Activated CD4-positive, alpha-beta T cell treated with anti-CD3 and anti-CD28 coated beads, Interleukin-2, Interleukin-4, amounts not matched to agents 100 ng/mL and 50 ng/mL, durations not matched to agents 16 hours and 8 hours (primary cell): ENCODE results near the gene GJE1.
"Not testable (repeated sequence)": the region's sequence is repeated elsewhere in the genome, so short reads cannot be mapped to it uniquely, and the experiment has no call there.

ENCODE experiments used
- DNase-seq: peaks from one replicate; pipeline ENCODE4 v3.0.0-alpha.2; 2020; ENCODE audit warnings: low spot score

The GJE1 gene, protein sequence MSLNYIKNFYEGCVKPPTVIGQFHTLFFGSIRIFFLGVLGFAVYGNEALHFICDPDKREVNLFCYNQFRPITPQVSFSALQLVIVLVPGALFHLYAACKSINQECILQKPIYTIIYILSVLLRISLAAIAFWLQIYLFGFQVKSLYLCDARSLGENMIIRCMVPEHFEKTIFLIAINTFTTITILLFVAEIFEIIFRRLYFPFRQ

DNA sequence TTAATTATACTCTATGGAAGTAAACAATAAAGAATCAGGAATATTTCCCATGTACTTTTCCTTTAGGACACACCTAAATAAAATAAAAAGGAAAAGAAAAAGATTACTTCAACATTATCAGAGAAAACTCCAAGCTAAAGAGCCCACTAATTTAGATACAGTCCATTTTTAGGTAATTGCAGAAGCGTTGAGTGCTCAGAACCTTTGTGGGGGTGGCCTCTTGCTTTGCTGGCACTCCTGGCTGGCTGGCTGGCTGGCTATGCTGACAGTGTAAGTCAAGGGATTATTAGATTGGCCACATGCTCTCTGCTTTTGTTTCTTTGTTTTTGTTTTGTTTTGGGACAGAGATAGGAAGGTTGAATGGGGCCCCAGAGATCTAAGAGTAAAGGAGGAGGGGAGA lies at the start of gene GJE1:
Gene GJE1, plus strand, starts transcription at position 301 of the 400 bp plus-strand sequence. CDS start 234 bp downstream, outside the sequence.
- no peak for DNase-seq

DNA sequence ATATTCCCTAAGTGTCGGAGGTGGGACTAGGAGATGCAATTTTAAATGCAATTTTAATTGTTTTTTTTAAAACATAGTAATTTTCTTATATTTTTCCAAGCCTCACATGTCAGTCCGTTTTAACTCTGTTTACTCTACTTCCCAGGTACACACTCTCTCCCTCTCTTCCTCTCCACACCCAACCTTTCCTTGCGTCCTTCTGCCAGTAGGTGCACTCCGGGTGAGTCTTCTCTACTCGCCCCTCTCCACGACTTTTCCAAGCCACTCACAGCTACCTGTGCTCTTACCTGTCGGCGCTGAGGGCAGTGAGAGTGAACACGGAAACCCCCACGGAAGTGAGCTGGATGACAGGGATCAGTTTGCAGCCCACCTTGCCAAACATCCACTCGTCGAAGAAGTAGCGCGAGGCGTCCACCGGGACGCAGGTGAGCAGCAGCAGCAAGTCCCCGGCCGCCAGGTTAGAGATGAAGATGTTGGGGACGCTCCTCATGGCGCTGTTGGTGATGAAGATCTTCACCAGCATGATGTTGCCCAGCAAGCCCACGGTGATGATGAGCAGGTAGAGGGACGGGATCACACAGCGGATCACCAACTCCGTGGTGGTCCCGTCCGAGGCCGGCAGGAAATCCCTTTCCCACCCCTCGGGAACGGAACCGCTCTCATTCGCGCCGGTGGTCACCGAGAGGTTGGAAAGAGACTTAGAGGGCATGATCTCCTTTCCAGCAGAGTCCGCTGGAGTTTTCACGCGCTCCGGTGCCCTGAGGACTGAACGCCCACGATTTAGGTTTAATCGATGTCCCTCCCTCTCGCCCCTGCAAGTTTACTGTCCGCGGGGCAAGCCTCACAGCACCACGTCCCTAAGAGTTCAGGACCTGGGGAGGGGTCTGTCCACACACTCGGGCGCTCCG lies 44.5 kb upstream of the GJE1 start:
- no peak for DNase-seq

DNA sequence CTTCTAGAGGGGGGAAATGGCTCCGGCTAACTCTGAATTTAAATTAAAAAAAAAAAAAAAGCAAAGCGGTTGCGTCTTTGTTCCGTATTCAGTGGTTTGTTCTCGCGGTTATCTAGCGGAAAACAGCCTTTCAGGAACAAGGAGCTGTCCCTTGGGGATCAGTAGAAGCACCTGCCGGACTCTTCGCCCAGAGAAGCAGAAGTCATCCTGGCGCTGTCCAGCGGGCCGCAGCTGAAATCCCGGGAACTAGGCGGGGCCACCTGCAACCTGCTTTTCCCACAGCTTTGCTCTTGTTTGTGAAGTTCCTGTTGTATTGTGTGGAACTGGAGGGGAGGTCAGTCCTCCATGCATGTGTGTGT lies 43.9 kb upstream of the GJE1 start:
- no peak for DNase-seq

DNA sequence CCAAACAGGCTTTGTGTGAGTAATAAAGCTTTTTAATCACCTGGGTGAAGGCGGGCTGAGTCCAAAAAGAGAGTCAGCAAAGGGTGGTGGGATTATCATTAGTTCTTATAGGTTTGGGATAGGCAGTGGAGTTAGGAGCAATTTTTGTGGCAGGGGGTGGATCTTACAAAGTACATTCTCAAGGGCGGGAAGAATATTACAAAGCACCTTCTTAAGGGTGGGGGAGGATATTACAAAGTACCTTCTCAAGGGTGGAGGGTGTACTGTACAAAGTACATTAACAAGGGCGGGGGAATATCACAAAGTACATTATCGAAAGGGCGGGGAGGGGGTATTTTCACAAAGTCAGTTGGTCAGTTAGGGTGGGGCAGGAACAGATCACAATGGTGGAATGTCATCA lies 27.9 kb upstream of the GJE1 start:
- not testable (repeated sequence) for DNase-seq

DNA sequence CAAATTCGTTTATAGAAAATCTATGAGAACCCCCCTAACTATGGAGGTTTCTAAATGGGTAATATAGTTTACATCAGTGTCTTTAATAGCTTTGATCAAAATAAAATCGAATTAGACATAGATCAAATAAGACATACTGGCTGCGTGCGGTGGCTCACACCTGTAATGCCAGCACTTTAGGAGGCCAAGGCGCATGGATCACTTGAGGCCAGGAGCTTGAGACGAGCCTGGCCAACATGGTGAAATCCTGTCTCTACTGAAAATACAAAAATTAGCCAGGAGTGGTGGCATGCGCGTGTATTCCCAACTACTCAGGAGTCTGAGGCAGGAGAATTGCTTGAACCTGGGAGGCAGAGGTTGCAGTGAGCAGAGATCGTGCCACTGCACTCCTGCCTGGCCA lies 21.9 kb upstream of the GJE1 start:
- not testable (repeated sequence) for DNase-seq

DNA sequence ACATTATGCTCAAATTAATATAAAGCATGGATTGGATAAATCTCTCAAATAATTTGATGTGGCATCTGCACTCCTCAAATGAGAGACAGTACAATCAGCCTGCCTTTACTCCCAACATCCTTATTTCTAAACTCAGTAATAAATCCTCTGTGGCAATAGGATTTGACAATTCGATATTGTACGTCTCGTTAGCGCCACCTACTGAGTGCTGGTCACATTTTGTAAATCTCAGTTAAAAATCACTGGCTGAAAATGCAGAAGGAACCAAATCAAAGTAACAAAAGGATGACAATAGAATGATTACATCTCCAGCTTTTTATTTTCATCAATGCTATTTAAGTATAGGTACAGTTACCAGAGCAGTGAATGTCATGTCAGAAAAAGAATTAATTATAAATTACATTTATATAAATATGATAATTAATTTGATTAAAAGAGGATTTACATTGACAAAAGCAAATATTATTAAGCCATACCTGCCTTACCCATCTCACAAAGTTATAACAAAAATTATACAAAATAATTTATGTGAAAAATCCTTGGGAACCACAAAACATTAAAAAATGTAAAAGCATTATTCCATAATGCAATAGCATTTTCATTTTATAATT lies 20.2 kb upstream of the GJE1 start:
- peak; percentile 67 for DNase-seq

DNA sequence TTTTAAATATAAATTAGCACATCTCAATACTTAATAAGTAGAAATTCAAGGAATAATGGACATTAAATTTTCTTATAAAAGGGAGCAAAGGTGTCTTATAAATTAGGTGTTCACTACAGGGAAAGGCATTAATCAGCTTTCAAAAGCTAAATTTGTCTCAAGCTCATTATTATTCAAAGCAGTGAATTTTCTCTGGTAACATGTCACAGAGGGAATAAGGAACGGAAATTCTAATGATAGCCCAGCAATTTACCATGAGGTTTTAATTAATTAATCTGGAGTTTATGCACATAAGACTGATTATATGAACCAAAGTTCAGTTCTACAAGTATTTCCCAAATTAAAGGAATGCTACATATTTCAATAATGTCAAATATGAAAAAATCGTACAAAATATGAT lies 15.4 kb upstream of the GJE1 start:
- no peak for DNase-seq

DNA sequence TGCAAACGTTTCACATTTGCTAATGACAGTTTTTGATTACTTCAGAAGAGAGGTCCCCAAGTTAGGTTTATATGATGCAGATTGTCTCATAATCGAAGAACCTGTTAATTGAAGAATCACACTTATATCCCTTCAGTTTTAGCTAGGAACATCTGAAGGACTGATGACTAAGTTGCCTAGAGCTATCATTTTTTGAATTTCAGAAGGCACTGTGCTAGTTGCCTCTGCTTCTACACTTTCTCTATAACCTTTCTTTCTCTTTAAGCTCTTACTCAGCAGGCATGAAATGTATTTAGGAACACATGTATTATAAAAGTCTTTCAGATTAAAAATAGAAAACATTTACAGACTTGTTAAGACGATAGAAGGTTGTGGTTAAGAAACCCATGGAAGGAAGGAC lies 14.4 kb upstream of the GJE1 start:
- no peak for DNase-seq

DNA sequence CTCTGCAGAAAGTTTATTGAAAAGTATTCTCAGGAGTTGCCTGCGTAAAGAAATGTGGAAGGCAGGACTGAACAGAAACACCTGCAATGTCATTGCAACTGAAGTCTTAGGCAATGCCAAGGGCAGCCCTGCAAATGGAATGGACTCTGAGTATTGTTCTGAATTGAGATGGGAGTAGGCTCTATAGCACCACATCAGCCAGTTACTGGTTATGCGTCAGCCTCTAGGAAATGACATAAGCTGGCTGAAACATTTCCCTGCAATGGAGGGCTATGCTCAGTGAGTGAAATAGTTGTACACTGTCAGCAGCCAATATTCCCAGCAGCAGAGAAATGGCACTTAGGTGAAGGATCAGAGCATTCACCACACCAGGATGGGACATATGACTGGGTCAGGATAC lies 13.8 kb upstream of the GJE1 start:
- no peak for DNase-seq

DNA sequence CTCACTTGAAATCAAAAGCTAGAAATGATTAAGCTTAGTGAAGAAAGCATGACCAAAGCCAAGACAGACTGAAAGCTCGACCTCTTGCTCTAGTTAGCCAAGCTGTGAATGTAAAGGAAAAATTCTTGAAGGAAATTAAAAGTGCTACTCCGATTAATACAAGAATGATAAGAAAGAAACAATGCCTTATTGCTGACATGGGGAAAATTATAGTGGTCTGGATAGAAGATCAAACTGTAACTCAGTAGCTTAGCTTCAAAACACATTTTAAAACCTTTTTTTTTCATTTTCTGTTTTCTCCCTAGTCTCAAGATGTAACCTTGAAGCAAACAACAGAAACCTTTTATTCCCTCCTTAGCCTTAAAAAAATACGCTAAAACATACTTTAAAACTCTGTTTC lies 11.4 kb upstream of the GJE1 start:
- DNase-seq, result no peak

DNA sequence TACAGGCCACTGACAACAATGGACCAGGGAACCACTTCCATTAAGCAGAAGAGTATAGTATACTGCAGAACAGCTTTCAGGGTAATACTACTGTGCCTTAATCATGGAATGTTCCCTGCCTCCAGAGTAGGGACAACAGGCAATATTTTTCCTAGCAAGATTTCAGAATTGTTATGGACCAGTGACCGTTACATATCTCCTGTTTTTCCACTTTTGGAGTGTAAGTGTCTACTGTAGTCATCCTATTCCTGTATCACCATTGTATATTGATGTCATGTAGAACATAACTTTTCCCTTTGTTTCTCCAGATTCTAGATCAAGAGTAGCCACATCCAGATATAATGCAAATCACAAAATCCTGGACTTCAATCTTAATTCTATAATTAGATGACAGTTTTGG lies 1.9 kb upstream of the GJE1 start:
- no peak for DNase-seq

DNA sequence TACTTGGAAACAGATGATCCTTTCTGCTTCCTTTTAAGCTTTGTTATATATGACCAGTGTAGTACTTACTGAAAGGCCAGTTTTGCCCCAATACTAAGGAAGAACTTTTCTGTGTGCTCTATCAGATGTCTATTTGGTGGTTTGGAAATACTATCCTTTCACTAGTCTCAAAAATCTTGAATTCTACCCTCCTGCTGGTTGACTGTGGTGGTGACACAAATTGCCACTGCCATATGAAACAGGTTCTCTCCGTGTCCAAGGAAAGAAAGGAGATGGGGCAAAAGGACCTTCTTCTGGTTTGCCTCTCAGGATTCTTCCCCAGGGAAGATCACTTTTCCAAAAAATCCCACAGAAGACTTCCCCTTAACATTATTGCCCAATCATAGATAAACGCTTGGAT lies 6.2 kb downstream of the GJE1 start:
- DNase-seq, result no peak

DNA sequence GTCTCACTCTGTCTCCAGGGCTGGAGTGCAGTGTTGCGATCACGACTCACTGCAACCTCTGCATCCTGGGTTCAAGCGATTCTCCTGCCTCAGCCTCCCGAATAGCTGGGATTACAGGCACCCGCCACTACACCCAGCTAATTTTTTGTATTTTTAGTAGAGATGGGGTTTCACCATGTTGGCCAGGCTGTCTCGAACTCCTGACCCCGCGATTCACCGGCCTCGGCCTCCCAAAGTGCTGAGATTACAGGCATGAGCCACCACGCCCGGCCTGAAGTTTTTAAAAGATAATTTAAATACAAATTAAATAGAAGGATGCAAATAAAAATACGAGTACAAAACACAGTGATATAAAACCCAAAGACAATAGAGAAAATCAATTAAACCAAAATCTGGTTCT lies 8.8 kb downstream of the GJE1 start:
- DNase-seq, result not testable (repeated sequence)

DNA sequence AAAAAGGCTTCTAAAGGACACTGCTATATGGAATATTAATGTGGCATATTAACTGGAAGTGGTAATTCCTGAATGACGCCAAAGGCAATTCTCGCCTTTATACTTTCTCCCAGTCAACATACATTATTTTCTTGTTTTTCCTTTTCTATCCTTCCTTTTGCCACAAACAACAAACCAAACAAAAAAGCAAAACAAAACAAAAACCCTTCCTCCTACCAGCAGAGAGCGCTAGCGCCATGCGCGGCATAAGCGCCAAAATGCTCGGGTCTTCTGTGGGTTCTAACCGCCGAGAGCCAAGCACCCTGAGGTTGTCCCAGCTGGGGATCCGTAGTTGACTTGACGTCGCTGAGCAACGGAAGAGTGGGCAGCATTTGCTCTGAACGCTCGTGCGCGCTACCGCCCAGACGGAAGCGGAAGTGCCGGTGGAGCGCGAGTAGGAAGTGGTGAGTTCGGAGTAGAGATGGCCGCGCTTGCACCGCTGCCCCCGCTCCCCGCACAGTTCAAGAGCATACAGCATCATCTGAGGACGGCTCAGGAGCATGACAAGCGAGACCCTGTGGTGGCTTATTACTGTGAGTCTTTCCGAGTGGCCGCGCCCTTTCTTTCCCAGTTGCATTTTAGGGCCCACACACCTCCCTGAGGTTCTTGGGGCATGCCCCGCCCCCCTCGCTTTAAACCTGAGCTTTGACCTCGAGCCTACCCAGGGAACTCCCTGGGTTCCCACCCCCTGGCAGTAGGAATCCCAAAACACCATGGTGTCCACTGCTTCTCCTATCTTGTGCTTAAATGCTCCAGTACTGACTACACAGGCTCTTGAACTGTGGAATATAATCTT lies 14.3 kb downstream of the GJE1 start, which contains the start of the genes NMBR and VTA1:
Gene NMBR, minus strand, starts transcription at position 295 of the 835 bp plus-strand sequence. CDS start 58,464 bp downstream, outside the sequence.
Gene VTA1, plus strand, starts transcription at position 436 of the 835 bp plus-strand sequence. Its CDS starts 25 bp downstream, at position 461.
- DNase-seq, result peak; percentile 97

DNA sequence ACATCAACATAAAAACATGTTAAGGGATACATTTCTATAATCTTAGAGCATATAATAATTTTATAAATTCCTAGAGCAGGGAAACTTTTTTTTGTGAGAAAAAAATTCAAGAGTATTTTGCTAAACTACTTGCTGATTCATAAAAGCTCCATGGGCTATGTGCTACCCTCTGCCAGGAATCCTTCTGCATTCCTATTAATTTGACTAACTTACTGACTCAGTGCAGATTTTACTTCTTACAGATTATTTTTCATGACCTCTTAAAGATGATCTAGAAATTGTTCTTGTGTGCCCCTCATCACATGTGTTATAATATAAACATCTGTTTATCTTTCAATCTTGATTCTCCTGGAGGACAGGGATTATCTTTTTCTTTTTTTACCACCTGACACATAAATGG lies 20.0 kb downstream of the GJE1 start:
- no peak for DNase-seq

DNA sequence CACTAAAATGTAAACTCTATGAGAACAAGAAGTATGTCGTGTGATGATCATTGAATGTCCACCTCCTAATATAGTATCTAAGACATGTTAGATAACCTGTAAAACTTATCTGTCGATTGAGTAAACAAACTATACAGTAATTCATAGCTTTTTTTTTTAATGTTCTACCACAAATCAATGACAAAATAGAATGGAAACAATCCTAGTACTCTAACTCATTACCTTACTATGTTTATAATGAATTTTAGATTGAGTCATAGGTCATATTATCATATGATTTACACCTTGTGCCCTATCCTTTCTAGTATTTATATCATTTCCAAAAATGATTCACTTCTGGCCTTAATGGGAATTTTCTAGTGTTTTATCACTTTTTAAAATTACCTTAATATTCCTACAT lies 20.5 kb downstream of the GJE1 start:
- no peak for DNase-seq

DNA sequence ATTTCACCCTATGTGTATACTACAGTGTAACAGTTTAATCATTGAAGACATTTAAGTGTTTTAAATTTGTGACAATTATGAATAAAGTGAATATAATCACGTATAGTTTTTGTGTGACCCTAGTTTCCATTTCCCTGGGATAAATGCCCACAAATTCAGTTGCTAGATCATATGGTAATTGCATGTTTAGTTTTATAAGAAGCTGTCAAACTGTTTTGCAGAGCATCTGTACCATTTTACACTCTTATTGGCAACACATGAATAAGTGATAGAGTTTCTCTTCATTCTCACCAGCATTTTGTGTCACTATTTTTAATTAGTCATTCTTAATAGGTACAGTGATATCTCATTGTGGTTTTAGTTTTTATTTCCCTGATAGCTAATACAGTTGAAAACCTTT lies 21.6 kb downstream of the GJE1 start:
- DNase-seq, result no peak

DNA sequence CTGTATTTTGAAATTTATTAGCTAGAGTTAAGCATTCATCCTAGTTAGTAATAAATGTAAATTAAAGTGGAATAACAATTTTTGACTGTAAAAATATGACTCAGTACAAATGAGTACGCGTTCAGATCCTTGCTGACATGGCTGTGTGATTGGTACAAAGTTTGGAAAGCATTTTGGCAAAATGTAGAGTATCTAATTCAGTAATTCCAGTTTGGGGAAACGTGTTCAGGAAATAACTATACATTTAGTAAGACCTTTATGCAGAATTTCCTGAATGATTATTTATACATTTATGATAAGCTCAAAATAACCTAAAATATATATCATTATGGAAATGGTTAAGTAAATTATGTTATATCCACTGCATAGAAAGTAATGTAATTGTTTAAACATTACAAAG lies 22.4 kb downstream of the GJE1 start:
- DNase-seq, result no peak

DNA sequence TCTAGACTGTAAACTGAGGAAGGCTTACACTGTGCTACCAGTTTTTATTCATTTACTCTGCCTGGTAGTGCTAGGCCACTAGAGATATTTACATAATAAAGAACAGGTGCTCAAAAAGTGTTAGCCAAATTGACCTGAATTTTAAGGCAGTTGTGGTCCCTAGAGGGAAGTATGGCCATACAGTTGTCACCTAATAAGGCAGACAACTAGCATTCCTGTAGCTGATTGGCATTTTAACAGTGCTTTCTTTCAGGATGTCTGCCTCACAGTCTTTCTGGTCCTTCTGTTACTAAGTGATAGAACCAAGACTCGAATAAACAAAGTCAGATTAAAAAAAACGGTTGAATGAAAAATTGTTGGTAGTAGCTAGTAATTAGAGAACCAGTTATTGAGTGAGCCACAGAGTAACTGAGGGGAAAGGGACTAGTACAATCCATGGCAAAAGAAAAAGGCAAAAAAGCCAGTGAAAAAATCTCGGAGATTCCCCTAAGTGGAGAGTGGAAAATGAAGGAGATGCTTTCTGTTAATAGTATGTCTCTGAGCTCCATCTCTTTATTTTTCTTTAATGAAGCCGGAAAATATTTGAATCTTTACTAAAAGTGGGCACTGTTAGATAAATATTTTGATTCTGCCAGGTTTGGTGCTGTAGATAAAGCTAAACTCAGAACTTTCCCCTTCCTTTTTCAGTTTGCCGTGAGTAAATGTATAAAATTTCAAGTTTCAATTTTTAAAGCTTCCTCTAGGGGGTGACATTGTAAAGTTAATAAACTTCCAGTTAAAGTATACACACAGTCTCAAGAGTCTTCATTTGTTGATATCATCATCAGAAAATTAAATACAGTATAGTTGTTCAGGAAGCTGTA lies 23.4 kb downstream of the GJE1 start:
- DNase-seq, result peak; percentile 27

DNA sequence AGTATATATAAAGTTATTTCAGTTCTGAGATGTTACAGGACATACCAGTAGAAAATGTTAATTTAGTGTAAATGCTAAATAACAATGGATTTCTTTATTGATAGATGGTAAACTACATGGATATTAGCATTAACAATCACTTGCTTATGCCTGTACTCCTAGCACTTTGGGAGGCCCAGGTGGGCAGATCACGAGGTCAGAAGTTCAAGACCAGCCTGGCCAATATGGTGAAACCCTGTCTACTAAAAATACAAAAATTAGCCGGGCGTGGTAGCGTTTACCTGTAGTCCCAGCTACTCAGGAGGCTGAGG lies 24.0 kb downstream of the GJE1 start:
- not testable (repeated sequence) for DNase-seq

DNA sequence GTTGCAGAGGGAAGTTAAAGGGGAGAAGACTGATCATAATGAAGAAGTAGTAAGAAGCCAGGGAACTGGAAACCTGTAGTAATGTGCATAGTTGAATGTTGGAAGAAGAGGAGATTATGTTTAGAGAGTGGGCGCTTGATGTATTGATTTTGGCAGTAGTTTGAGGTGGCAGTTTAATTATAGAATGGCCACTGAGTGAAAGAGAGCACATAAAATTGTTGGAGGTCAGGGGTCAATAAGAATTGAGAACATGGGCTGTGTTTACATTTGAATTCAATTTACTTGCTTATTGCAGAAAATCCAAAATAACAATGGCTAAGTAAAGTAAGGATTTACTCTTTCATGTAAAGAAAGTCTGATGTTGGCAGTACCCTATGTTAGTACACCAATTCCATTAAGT lies 30.1 kb downstream of the GJE1 start:
- no peak for DNase-seq
